Neutrophil (primary cell): Measurements from ENCODE around the gene GMIP.
A peak's percentile ranks its signal among the peaks of the same experiment; 100 is the strongest.
"Not testable (repeated sequence)": the region's sequence is repeated elsewhere in the genome, so short reads cannot be mapped to it uniquely, and the experiment has no call there.

Experiments
- H3K27ac ChIP-seq: fragments of 200-600 bp; sonication (generic); 2 replicates; pipeline ENCODE4 v1.5.1; 2016; ENCODE audit warnings: mild to moderate bottlenecking, moderate library complexity
- H3K27me3 ChIP-seq: fragments of 200-600 bp; sonication (generic); 2 replicates; pipeline ENCODE4 v1.6.0; 2016; ENCODE audit warnings: mild to moderate bottlenecking
- H3K36me3 ChIP-seq: fragments of 200-600 bp; sonication (generic); 2 replicates; pipeline ENCODE4 v1.5.1; 2017
- H3K4me1 ChIP-seq, 2 experiments: fragments of 200-600 bp in 1 of 2; sonication (generic) in 1 of 2; 1 replicate in 1 of 2; 2 replicates in 1 of 2; pipeline versions ENCODE4 v1.5.1 to v1.6.1; 2013 to 2016; ENCODE audit warnings: low read depth in 1 of 2, low read length in 1 of 2, mild to moderate bottlenecking in 1 of 2, moderate library complexity in 1 of 2; ENCODE audit not compliant: control insufficient read depth in 1 of 2, insufficient read depth in 1 of 2
- H3K4me3 ChIP-seq, 2 experiments: fragments of 200-600 bp in 1 of 2; sonication (generic) in 1 of 2; 1 replicate in 1 of 2; 2 replicates in 1 of 2; pipeline ENCODE4 v1.5.1; 2013 to 2016; ENCODE audit warnings: low read depth in 1 of 2, low read length in 1 of 2, mild to moderate bottlenecking in 1 of 2, moderate library complexity in 1 of 2
- H3K9me3 ChIP-seq: fragments of 200-600 bp; sonication (generic); 2 replicates; pipeline ENCODE4 v1.5.1; 2016
- CTCF ChIP-seq: fragments of 200-600 bp; sonication (generic); IDR thresholded peaks from 2 replicates; pipeline ENCODE4 v1.5.1; 2016; ENCODE audit warnings: antibody characterized with exemption

Gene GMIP

GRCh38 chr19:19643158-19644053, at the start of gene GMIP:
GMIP (minus strand) TSS chr19:19643657; CDS start chr19:19643529, 128 bp downstream.
- peak; percentile 69 for TF ChIP-seq CTCF
- Histone ChIP-seq H3K9me3 (no peaks in the 10 kb centered on the region), H3K36me3 (peaks cover 79% of the 10 kb centered on the region), H3K27ac (peak within 1 kb of the TSS; percentile 100), H3K4me3 (peak within 1 kb of the TSS; percentile 74 to 97), H3K4me1 (peaks cover 45 to 47% of the 10 kb centered on the region in 2 experiments), H3K27me3 (no peaks in the 10 kb centered on the region)

GRCh38 chr19:19691683-19692082, 48.2 kb upstream of the GMIP start:
- no peaks in the 10 kb centered on the region for H3K36me3 ChIP-seq
- H3K27ac ChIP-seq, result no peak overlapping the region
- H3K9me3 ChIP-seq, result peaks cover 6% of the 10 kb centered on the region
- TF ChIP-seq CTCF, result no peak
- H3K27me3 ChIP-seq, result no peaks in the 10 kb centered on the region
- H3K4me1 ChIP-seq, result no peaks in the 10 kb centered on the region
- no peak overlapping the region for H3K4me3 ChIP-seq

- not testable (repeated sequence) for H3K4me3 ChIP-seq, H3K4me1 ChIP-seq, H3K27me3 ChIP-seq, H3K27ac ChIP-seq, H3K36me3 ChIP-seq
- H3K9me3 ChIP-seq, result peaks cover 16% of the 10 kb centered on the region
These were observed 45.6 kb upstream of the GMIP start for GRCh38 chr19:19689023-19689422.

- Histone ChIP-seq H3K9me3 (peaks cover 24% of the 10 kb centered on the region), H3K4me3 (no peak overlapping the region), H3K27me3 (no peaks in the 10 kb centered on the region), H3K4me1 (no peaks in the 10 kb centered on the region), H3K36me3 (no peaks in the 10 kb centered on the region), H3K27ac (no peak overlapping the region)
- TF ChIP-seq CTCF, result no peak
These were observed 43.6 kb upstream of the GMIP start for GRCh38 chr19:19687090-19687489.

- H3K27me3 ChIP-seq, result no peaks in the 10 kb centered on the region
- H3K9me3 ChIP-seq, result peaks cover 27% of the 10 kb centered on the region
- H3K27ac ChIP-seq, result no peak overlapping the region
- TF ChIP-seq CTCF, result no peak
- H3K4me3 ChIP-seq, result no peak overlapping the region
- no peaks in the 10 kb centered on the region for H3K36me3 ChIP-seq
- no peaks in the 10 kb centered on the region for H3K4me1 ChIP-seq
These were observed 43.1 kb upstream of the GMIP start for GRCh38 chr19:19686580-19686979.

- H3K4me3 ChIP-seq, H3K27me3 ChIP-seq, H3K27ac ChIP-seq, H3K4me1 ChIP-seq, H3K36me3 ChIP-seq: not testable (repeated sequence)
- H3K9me3 ChIP-seq, result peaks cover 27% of the 10 kb centered on the region
These were observed 42.7 kb upstream of the GMIP start for GRCh38 chr19:19686119-19686518.
